Renal cortex interstitium (tissue), 11 donors: ENCODE results near the gene DCAF6. TPM values are rescaled to one million over a fixed set of nuclear protein-coding genes. Genes with fewer than 3 reads are reported as not detected.

Source experiments
- DNase-seq, 11 donors: peaks; one replicate each; pipeline ENCODE4 v3.0.0-alpha.2; 2013; ENCODE audit warnings: low read depth in 9 of 11, low spot score in 4 of 11; ENCODE audit errors: extremely low read depth in 1 of 11
- polyA plus RNA-seq, 3 donors: library from polyadenylated mRNA; unstranded; fragments of 120-200 nt; gene quantifications; one replicate each; pipeline ENCODE4 v1.2.1, GENCODE V29; 2013; ENCODE audit not compliant: insufficient read length in 3 of 3

Gene DCAF6
- polyA plus RNA-seq, 3 donors = 79.2 to 85.6 (median 83.0) TPM

GRCh38 chr1:168112673-168113305 lies 176.3 kb downstream of the DCAF6 start:
- DNase-seq = no peak

GRCh38 chr1:168114845-168115244 lies 178.4 kb downstream of the DCAF6 start:
- no peak for DNase-seq

- no peak for DNase-seq
These were observed 179.9 kb downstream of the DCAF6 start for GRCh38 chr1:168116327-168116799.

- no peak for DNase-seq
These were observed 183.3 kb downstream of the DCAF6 start for GRCh38 chr1:168119750-168120149.

- no peak for DNase-seq
These were observed 185.0 kb downstream of the DCAF6 start for GRCh38 chr1:168121401-168122011.

GRCh38 chr1:168125051-168125450 lies 188.6 kb downstream of the DCAF6 start:
- DNase-seq = no peak

Other genes starting within 250 kb of the DCAF6 start
- gene MPZL1, start 214.7 kb upstream of the DCAF6 start, polyA plus RNA-seq = 100 to 1,000 TPM; 119 to 148 (median 128) TPM
- under 1 TPM; 0.37 to 0.73 (median 0.40) TPM for gene ADCY10, start 22.5 kb upstream of the DCAF6 start, polyA plus RNA-seq
- 100 to 1,000 TPM; 191 to 200 (median 198) TPM for gene MPC2, start 389 bp downstream of the DCAF6 start, polyA plus RNA-seq
- gene GPR161, start 200.2 kb downstream of the DCAF6 start, polyA plus RNA-seq = 10 to 100 TPM; 16.7 to 23.9 (median 20.0) TPM
- gene TIPRL, start 242.3 kb downstream of the DCAF6 start, polyA plus RNA-seq = 10 to 100 TPM; 44.8 to 53.0 (median 49.7) TPM